ENCODE data around the gene SALL3. TPM values are rescaled to one million over a fixed set of nuclear protein-coding genes. Genes with fewer than 3 reads are reported as not detected.

SALL3 gene
- total and polyA plus RNA-seq, 8 donors = not detected

GRCh38 chr18:79022603-79023002, 43.0 kb downstream of the SALL3 start:
- TF ChIP-seq CTCF (IDR thresholded peaks at IDR 0.05) = no peak
- TF ChIP-seq POLR2A (IDR thresholded peaks at IDR 0.05) = no peak
- no peak for TF ChIP-seq POLR2AphosphoS5 (IDR thresholded peaks at IDR 0.05)
- no peak for TF ChIP-seq EP300 (IDR thresholded peaks at IDR 0.05)
- Histone ChIP-seq H3K4me1 (no peaks in the 10 kb centered on the region), H3K36me3 (no peaks in the 10 kb centered on the region), H3K4me3 (no peak overlapping the region), H3K27ac (no peak overlapping the region), H3K27me3 (peaks cover 0 to 19% (median 5%) of the 10 kb centered on the region in 3 donors), H3K9me3 (peaks cover 0 to 37% (median 24%) of the 10 kb centered on the region in 4 donors)
- WGBS, 5 donors = 92 to 96% (median 94%) methylated on average over 19 to 25 of the region's 25 CpGs
- no peak for DNase-seq
- intact Hi-C loops (cut with DNase I; ENCODE audit: low total_unique reads) = no loop called here

GRCh38 chr18:79026491-79026890, 46.9 kb downstream of the SALL3 start:
- no peak for DNase-seq
- Histone ChIP-seq H3K4me1 (no peaks in the 10 kb centered on the region), H3K9me3 (peaks cover 0 to 51% (median 30%) of the 10 kb centered on the region in 4 donors), H3K27me3 (no peaks in the 10 kb centered on the region), H3K36me3 (no peaks in the 10 kb centered on the region), H3K27ac (no peak overlapping the region), H3K4me3 (no peak overlapping the region)
- TF ChIP-seq CTCF (IDR thresholded peaks at IDR 0.05) = no peak
- no peak for TF ChIP-seq POLR2AphosphoS5 (IDR thresholded peaks at IDR 0.05)
- no peak for TF ChIP-seq EP300 (IDR thresholded peaks at IDR 0.05)
- TF ChIP-seq POLR2A (IDR thresholded peaks at IDR 0.05) = no peak
- intact Hi-C loops (cut with DNase I; ENCODE audit: low total_unique reads) = no loop called here
- WGBS, 5 donors = 34 to 50% (median 36%) methylated on average over 5 of the region's 5 CpGs

GRCh38 chr18:79030680-79031079, 51.1 kb downstream of the SALL3 start:
- DNase-seq = no peak
- Histone ChIP-seq H3K9me3 (peaks cover 0 to 39% (median 21%) of the 10 kb centered on the region in 4 donors), H3K27ac (no peak overlapping the region), H3K4me3 (no peak overlapping the region), H3K27me3 (no peaks in the 10 kb centered on the region), H3K4me1 (no peaks in the 10 kb centered on the region), H3K36me3 (no peaks in the 10 kb centered on the region)
- intact Hi-C loops (cut with DNase I; ENCODE audit: low total_unique reads) = no loop called here
- TF ChIP-seq EP300 (IDR thresholded peaks at IDR 0.05) = no peak
- no peak for TF ChIP-seq CTCF (IDR thresholded peaks at IDR 0.05)
- no peak for TF ChIP-seq POLR2AphosphoS5 (IDR thresholded peaks at IDR 0.05)
- no peak for TF ChIP-seq POLR2A (IDR thresholded peaks at IDR 0.05)
- WGBS, 5 donors = 85 to 89% (median 86%) methylated on average over 9 of the region's 9 CpGs

- TF ChIP-seq CTCF (IDR thresholded peaks at IDR 0.05) (no peak), POLR2A (IDR thresholded peaks at IDR 0.05) (no peak)
- Histone ChIP-seq H3K9me3 (peaks cover 0 to 7% (median 1%) of the 10 kb centered on the region in 4 donors), H3K36me3 (no peaks in the 10 kb centered on the region), H3K4me3 (no peak overlapping the region), H3K27me3 (peaks cover 0 to 37% (median 0%) of the 10 kb centered on the region in 3 donors), H3K27ac (no peak overlapping the region), H3K4me1 (no peaks in the 10 kb centered on the region)
- no peak for DNase-seq
- intact Hi-C loops (cut with DNase I; ENCODE audit: low total_unique reads) = no loop called here
- WGBS, 5 donors = 52 to 73% (median 68%) methylated on average over 5 of the region's 5 CpGs
Measured at GRCh38 chr18:79042276-79042675, 62.7 kb downstream of the SALL3 start.
